Measurements from ENCODE around the gene ZFP69B.

The ZFP69B gene

DNA sequence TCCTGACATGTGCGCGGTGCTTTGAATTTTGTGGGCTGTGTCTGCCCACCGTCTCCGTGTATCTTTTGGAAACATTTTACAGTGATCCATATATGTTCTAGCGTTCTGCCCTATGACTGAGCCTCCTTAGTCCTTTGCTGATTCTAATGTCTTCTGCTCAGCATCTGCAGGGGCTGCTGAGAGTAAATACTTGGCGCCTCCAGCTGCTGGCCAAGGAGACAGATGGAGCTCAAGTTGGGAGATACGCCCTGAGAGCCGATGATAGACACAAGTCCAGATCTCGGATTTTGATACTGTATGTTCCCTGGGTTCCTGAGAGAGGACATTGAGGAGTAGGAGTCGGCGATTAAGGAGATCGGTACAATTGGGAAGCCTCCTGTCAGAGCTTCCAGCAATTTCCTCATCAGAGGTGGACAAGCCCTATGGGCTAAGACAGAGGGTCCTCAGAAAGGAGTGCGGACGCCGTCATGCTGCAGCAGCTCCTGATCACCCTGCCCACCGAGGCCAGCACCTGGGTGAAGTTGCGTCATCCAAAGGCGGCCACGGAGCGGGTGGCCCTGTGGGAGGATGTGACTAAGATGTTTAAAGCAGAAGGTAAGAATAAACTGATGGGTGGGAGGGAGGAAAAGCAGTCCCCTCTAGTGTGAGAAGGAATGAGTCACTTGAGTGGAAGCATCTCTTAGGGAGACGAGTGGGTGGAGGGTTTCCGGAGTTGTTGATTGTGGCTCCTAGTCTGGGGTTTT is 390 bp downstream of the ZFP69B start:
- CTCF ChIA-PET, result interaction anchor here (0.6 to 1.2 kb wide), 7 partner anchors 11 to 307 kb away, joined by 3 to 7 read pairs (median 4); no protein-coding TSS in a partner anchor
- POLR2A ChIA-PET, result interaction anchor here (0.6 to 2.2 kb wide), 25 partner anchors 10 to 307 kb away, joined by 3 to 30 read pairs (median 4); partner anchors contain the start of genes EXO5, NFYC, SMAP2 and ZFP69
- TF ChIP-seq FOXA1 (IDR thresholded peaks at IDR 0.05) (no peak), ARNT (IDR thresholded peaks at IDR 0.05) (no peak)
- peak; percentile 16 for DNase-seq (ENCODE audit: extremely low spot score)

- ChIA-PET CTCF (interaction anchor here (1.0 kb wide), 1 partner anchor 13 kb away, joined by 4 read pairs; no protein-coding TSS in a partner anchor), POLR2A (interaction anchor here (1.2 to 2.2 kb wide), 7 partner anchors 11 to 81 kb away, joined by 3 to 30 read pairs (median 7); partner anchors contain the start of genes EXO5, SMAP2, ZFP69 and ZNF684)
- no peak for DNase-seq (ENCODE audit: extremely low spot score)
- no peak for TF ChIP-seq ARNT (IDR thresholded peaks at IDR 0.05)
- TF ChIP-seq BHLHE40 (IDR thresholded peaks at IDR 0.05; ENCODE audit: borderline replicate concordance), result no peak
- TF ChIP-seq, protein P1, sequence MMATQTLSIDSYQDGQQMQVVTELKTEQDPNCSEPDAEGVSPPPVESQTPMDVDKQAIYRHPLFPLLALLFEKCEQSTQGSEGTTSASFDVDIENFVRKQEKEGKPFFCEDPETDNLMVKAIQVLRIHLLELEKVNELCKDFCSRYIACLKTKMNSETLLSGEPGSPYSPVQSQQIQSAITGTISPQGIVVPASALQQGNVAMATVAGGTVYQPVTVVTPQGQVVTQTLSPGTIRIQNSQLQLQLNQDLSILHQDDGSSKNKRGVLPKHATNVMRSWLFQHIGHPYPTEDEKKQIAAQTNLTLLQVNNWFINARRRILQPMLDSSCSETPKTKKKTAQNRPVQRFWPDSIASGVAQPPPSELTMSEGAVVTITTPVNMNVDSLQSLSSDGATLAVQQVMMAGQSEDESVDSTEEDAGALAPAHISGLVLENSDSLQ (IDR thresholded peaks at IDR 0.05), result no peak
- TF ChIP-seq CTBP1 (IDR thresholded peaks at IDR 0.05; ENCODE audit: borderline replicate concordance), result no peak
- TF ChIP-seq HDGF (IDR thresholded peaks at IDR 0.05; ENCODE audit: borderline replicate concordance), result no peak
- no peak for TF ChIP-seq NFRKB (IDR thresholded peaks at IDR 0.05)
- no peak for TF ChIP-seq ZNF384 (IDR thresholded peaks at IDR 0.05)
- no peak for TF ChIP-seq SUZ12 (IDR thresholded peaks at IDR 0.05)
- no peak for TF ChIP-seq LEF1 (IDR thresholded peaks at IDR 0.05; ENCODE audit: borderline replicate concordance)
- TF ChIP-seq L3MBTL2 (conservative IDR thresholded peaks at IDR 0.05), result no peak
- TF ChIP-seq FOXM1 (IDR thresholded peaks at IDR 0.05; ENCODE audit: borderline replicate concordance), result no peak
- TF ChIP-seq SP1 (IDR thresholded peaks at IDR 0.05), result no peak
- no peak for TF ChIP-seq TARDBP (IDR thresholded peaks at IDR 0.05)
- TF ChIP-seq ELF4 (IDR thresholded peaks at IDR 0.05), result no peak
- no peak for TF ChIP-seq FOXA1 (IDR thresholded peaks at IDR 0.05)
- TF ChIP-seq FOXK2 (IDR thresholded peaks at IDR 0.05), result no peak
Measured at GRCh38 chr1:40451238-40451585, 936 bp downstream of the ZFP69B start.

DNA sequence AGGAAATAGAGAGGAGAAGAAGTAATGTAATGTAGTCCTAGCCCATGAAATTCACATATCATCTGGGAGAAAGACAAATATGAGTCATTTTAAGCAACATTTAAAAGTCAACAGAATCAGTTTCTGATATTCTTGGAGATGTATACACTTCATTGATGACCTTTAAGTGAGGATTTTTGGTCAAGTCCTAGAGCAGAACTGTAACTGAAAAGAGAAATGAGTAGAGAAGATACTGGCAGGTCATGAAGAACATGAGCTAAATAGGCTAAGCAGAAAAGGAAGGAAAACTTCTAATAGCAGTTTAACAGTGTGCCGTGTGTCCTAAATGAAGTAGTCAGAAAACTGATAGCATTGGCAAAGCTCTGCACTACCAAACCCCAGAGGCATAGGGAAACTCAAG is 4.6 kb downstream of the ZFP69B start:
- ChIA-PET POLR2A (no interaction called here), CTCF (no interaction called here)
- TF ChIP-seq SP1 (IDR thresholded peaks at IDR 0.05) (no peak), ARNT (IDR thresholded peaks at IDR 0.05) (no peak), NFRKB (IDR thresholded peaks at IDR 0.05) (no peak), ELF4 (IDR thresholded peaks at IDR 0.05) (no peak), TARDBP (IDR thresholded peaks at IDR 0.05) (no peak), LEF1 (IDR thresholded peaks at IDR 0.05; ENCODE audit: borderline replicate concordance) (no peak), ZNF384 (IDR thresholded peaks at IDR 0.05) (no peak), HDGF (IDR thresholded peaks at IDR 0.05; ENCODE audit: borderline replicate concordance) (no peak), SUZ12 (IDR thresholded peaks at IDR 0.05) (no peak), FOXA1 (IDR thresholded peaks at IDR 0.05) (no peak), L3MBTL2 (conservative IDR thresholded peaks at IDR 0.05) (no peak), CTBP1 (IDR thresholded peaks at IDR 0.05; ENCODE audit: borderline replicate concordance) (no peak), FOXM1 (IDR thresholded peaks at IDR 0.05; ENCODE audit: borderline replicate concordance) (no peak), FOXK2 (IDR thresholded peaks at IDR 0.05) (no peak), BHLHE40 (IDR thresholded peaks at IDR 0.05; ENCODE audit: borderline replicate concordance) (no peak)
- TF ChIP-seq, protein P1 (IDR thresholded peaks at IDR 0.05), result no peak

GRCh38 chr1:40462956-40463590 is 12.8 kb downstream of the ZFP69B start:
- ChIA-PET POLR2A (interaction anchor here (1.3 kb wide), 1 partner anchor 12 kb away, joined by 5 read pairs; the partner anchor contains the start of gene ZFP69B), CTCF (no interaction called here)
- DNase-seq (ENCODE audit: extremely low spot score), result no peak
- TF ChIP-seq ARNT (IDR thresholded peaks at IDR 0.05) (no peak), SUZ12 (IDR thresholded peaks at IDR 0.05) (no peak), SP1 (IDR thresholded peaks at IDR 0.05) (no peak), FOXK2 (IDR thresholded peaks at IDR 0.05) (no peak), ZNF384 (IDR thresholded peaks at IDR 0.05) (no peak), TARDBP (IDR thresholded peaks at IDR 0.05) (no peak), LEF1 (IDR thresholded peaks at IDR 0.05; ENCODE audit: borderline replicate concordance) (no peak), BHLHE40 (IDR thresholded peaks at IDR 0.05; ENCODE audit: borderline replicate concordance) (no peak)
- TF ChIP-seq, protein P1 (IDR thresholded peaks at IDR 0.05), result no peak

More for the DNA sequence above, 4.6 kb downstream of the ZFP69B start:
- no peak for DNase-seq (ENCODE audit: extremely low spot score)

DNA sequence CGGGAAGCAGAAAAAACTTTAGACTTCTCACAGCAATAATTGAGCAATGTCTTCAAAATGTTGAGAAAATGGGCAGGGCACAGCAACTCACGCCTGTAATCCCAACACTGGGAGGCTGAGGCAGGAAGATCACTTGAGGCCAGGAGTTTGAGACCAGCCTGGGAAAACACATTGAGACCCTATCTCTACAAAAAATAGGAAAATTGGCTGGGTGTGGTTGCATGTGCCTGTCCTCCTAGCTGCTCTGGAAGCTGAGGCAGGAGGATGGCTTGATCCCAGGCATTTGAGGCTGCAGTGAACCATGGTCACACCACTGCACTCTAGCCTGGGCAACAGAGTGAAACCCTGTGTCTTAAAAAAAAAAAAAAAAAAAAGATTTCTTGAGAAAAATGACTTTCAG is 19.1 kb downstream of the ZFP69B start:
- ChIA-PET POLR2A (no interaction called here), CTCF (no interaction called here)
- TF ChIP-seq CTBP1 (IDR thresholded peaks at IDR 0.05; ENCODE audit: borderline replicate concordance) (no peak), LEF1 (IDR thresholded peaks at IDR 0.05; ENCODE audit: borderline replicate concordance) (no peak), FOXM1 (IDR thresholded peaks at IDR 0.05; ENCODE audit: borderline replicate concordance) (no peak), ARNT (IDR thresholded peaks at IDR 0.05) (no peak), FOXA1 (IDR thresholded peaks at IDR 0.05) (no peak), SP1 (IDR thresholded peaks at IDR 0.05) (no peak), NFRKB (IDR thresholded peaks at IDR 0.05) (no peak)
- TF ChIP-seq, protein P1 (IDR thresholded peaks at IDR 0.05), result no peak
- no peak for DNase-seq (ENCODE audit: extremely low spot score)

Measured in HEK293T (cell line).